TTC549 (cell line): Measurements from ENCODE around the gene ELMO3.
A peak's percentile ranks its signal among the peaks of the same experiment; 100 is the strongest.

Experiments used
- FAIRE-seq: peaks from 2 replicates; lab custom pipeline; 2012; peaks lifted over from hg19 to GRCh38; lab: Jason Lieb, UNC

Gene ELMO3

GRCh38 chr16:67242138-67242730 is 43.3 kb downstream of the ELMO3 start:
- FAIRE-seq = no peak

- FAIRE-seq = no peak
Measured at GRCh38 chr16:67243481-67243880, 44.5 kb downstream of the ELMO3 start.

- FAIRE-seq = no peak
Measured at GRCh38 chr16:67244387-67245185, 45.7 kb downstream of the ELMO3 start.

- no peak for FAIRE-seq
Measured at GRCh38 chr16:67245186-67245585, 46.3 kb downstream of the ELMO3 start.

GRCh38 chr16:67245674-67246080 is 46.7 kb downstream of the ELMO3 start:
- FAIRE-seq = no peak

GRCh38 chr16:67246081-67246755 is 47.3 kb downstream of the ELMO3 start:
- no peak for FAIRE-seq

- FAIRE-seq = no peak
Measured at GRCh38 chr16:67246756-67247191, 47.8 kb downstream of the ELMO3 start.

- peak; percentile 46 for FAIRE-seq
Measured at GRCh38 chr16:67247192-67248072, 48.5 kb downstream of the ELMO3 start, which contains the start of gene FHOD1. Gene FHOD1 (minus strand): TSS chr16:67247481. CDS start chr16:67247410, 71 bp downstream.

GRCh38 chr16:67248073-67248400 is 49.1 kb downstream of the ELMO3 start:
- FAIRE-seq = no peak

- no peak for FAIRE-seq
Measured at GRCh38 chr16:67248401-67249177, 49.7 kb downstream of the ELMO3 start, which contains the start of gene SLC9A5. Gene SLC9A5 (plus strand): TSS chr16:67248979. CDS start chr16:67249015, 36 bp downstream.

GRCh38 chr16:67249178-67250044 is 50.5 kb downstream of the ELMO3 start:
- no peak for FAIRE-seq

GRCh38 chr16:67250045-67250327 is 51.1 kb downstream of the ELMO3 start:
- FAIRE-seq = no peak

- FAIRE-seq = no peak
Measured at GRCh38 chr16:67252609-67253497, 53.9 kb downstream of the ELMO3 start.
